Esophagus (tissue), 2 donors: ENCODE data around the gene MDFIC2. TPM values are rescaled to one million over a fixed set of nuclear protein-coding genes. Genes with fewer than 3 reads are reported as not detected.
"Not testable (repeated sequence)": the region's sequence is repeated elsewhere in the genome, so short reads cannot be mapped to it uniquely, and the experiment has no call there.

Experiments used
- H3K27ac ChIP-seq, 2 donors: one replicate each; pipeline ENCODE4 v1.5.1; 2013; ENCODE audit warnings: low read depth in 2 of 2, mild to moderate bottlenecking in 2 of 2, inconsistent platforms in 1 of 2, low read length in 1 of 2, moderate library complexity in 1 of 2
- H3K27me3 ChIP-seq, 2 donors: one replicate each; pipeline ENCODE4 v1.6.1; 2013; ENCODE audit warnings: low read length in 2 of 2, control low read depth in 1 of 2, mild to moderate bottlenecking in 1 of 2; ENCODE audit not compliant: insufficient read depth in 2 of 2, control insufficient read depth in 1 of 2
- H3K36me3 ChIP-seq, 2 donors: one replicate each; pipeline ENCODE4 v1.6.1; 2013; ENCODE audit warnings: low read length in 1 of 2; ENCODE audit not compliant: control insufficient read depth in 2 of 2, insufficient read depth in 2 of 2
- H3K4me1 ChIP-seq, 2 donors: one replicate each; pipeline ENCODE4 v1.6.1; 2013; ENCODE audit warnings: low read length in 1 of 2; ENCODE audit not compliant: control insufficient read depth in 2 of 2, insufficient read depth in 2 of 2
- H3K4me3 ChIP-seq, 2 donors: one replicate each; pipeline ENCODE4 v1.5.1; 2013; ENCODE audit warnings: low read length in 2 of 2, mild to moderate bottlenecking in 2 of 2, low read depth in 1 of 2, moderate library complexity in 1 of 2
- H3K9me3 ChIP-seq, 2 donors: one replicate each; pipeline ENCODE4 v1.6.1; 2013; ENCODE audit warnings: mild to moderate bottlenecking in 2 of 2, low read depth in 1 of 2, low read length in 1 of 2, moderate library complexity in 1 of 2; ENCODE audit not compliant: control insufficient read depth in 2 of 2, insufficient read depth in 1 of 2
- WGBS, 2 donors: extraction: QIAGEN DNeasy Blood & Tissue Kit; methylation state at CpG; one replicate each; pipeline ENCODE4 v1.1.7; 2013; 5-methylcytosine and 5-hydroxymethylcytosine counted together
- polyA plus RNA-seq, 2 donors: library from polyadenylated mRNA; stranded (reverse); fragments of 200-250 nt; gene quantifications; one replicate each; pipeline ENCODE4 v1.2.3, GENCODE V29; 2013
- donor health status: healthy with polysubstance abuse.
- donor health status: Bipolar disorder and iron deficiency.

Gene MDFIC2
- polyA plus RNA-seq, 2 donors, result not detected

- Histone ChIP-seq H3K36me3 (no peaks in the 10 kb centered on the region), H3K27ac (no peak overlapping the region), H3K27me3 (no peaks in the 10 kb centered on the region), H3K9me3 (no peaks in the 10 kb centered on the region), H3K4me1 (no peaks in the 10 kb centered on the region), H3K4me3 (no peak overlapping the region)
- 62 to 76% methylated on average over 3 of the region's 3 CpGs for WGBS, 2 donors
Measured at GRCh38 chr3:70309591-70309990, 2.8 kb downstream of the MDFIC2 start.

GRCh38 chr3:70308760-70309159 lies 3.7 kb downstream of the MDFIC2 start:
- Histone ChIP-seq H3K27ac (no peak overlapping the region), H3K4me1 (no peaks in the 10 kb centered on the region), H3K36me3 (no peaks in the 10 kb centered on the region), H3K9me3 (no peaks in the 10 kb centered on the region), H3K4me3 (no peak overlapping the region), H3K27me3 (no peaks in the 10 kb centered on the region)
- WGBS, 2 donors, result 47 to 53% methylated on average over 3 of the region's 3 CpGs

DNA sequence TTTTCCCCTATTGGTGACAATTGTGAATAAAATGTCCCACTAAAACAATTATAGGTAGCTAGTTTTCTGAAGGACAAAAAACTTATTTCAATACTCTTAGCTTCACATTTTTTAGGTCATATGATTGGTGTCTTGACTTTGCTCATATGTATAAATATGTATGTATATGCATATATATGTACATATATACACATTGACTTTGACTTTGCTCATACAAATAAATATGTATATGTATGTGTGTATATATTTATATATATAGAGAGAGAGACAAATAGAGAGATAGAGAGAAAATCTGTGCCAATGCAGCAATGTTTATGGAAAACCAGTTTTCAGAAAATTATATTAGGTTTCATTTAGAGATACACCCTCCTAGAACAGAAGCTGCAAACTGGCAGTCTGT lies 5.7 kb downstream of the MDFIC2 start:
- Histone ChIP-seq H3K9me3 (no peaks in the 10 kb centered on the region), H3K36me3 (no peaks in the 10 kb centered on the region), H3K27me3 (no peaks in the 10 kb centered on the region), H3K4me1 (no peaks in the 10 kb centered on the region), H3K27ac (no peak overlapping the region), H3K4me3 (no peak overlapping the region)

DNA sequence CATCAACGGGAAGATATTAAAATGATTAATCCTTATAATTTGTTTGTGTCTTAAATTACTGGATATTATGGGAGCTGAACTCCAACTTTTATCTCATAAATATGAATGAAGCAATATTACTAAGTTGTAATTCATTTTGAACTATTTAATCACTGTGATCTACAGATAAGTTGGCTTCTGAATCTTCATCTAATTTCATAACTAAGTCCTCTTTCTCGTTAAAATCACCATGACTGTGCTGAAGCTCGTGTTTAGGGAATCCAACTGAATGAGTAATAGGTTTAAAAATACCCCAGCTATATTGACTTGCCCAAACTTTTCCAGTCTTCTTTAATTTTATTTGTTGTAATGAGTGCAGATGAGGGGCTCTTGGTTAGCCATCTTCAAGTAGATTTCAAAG lies 14.1 kb downstream of the MDFIC2 start:
- WGBS, 2 donors, result 56 to 62% methylated on average over 3 of the region's 3 CpGs
- Histone ChIP-seq H3K36me3 (no peaks in the 10 kb centered on the region), H3K27ac (no peak overlapping the region), H3K9me3 (no peaks in the 10 kb centered on the region), H3K4me1 (no peaks in the 10 kb centered on the region), H3K27me3 (no peaks in the 10 kb centered on the region), H3K4me3 (no peak overlapping the region)

DNA sequence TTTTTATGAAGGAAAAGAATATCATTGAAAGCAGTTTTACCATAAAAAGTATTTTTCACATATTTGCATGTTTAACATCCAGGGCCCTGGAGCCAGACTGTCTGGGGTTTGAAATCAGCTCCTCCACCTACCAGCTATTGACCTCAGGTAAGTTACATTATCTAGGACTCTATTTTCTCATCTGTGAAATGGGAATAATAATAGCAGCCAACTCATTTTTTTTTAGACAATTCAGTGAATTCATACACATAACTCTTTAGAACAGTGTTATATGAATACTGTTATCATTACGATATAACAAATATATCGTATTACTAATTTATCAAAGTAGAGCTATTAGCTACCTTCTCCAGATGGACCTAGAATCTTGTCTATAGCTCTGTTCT lies 21.3 kb downstream of the MDFIC2 start:
- Histone ChIP-seq H3K36me3 (no peaks in the 10 kb centered on the region), H3K4me3 (no peak overlapping the region), H3K4me1 (no peaks in the 10 kb centered on the region), H3K27me3 (no peaks in the 10 kb centered on the region), H3K9me3 (no peaks in the 10 kb centered on the region), H3K27ac (no peak overlapping the region)
- 96 to 99% methylated on average over 2 of the region's 2 CpGs for WGBS, 2 donors

- H3K27me3 ChIP-seq, H3K4me1 ChIP-seq, H3K36me3 ChIP-seq, H3K9me3 ChIP-seq, H3K27ac ChIP-seq, H3K4me3 ChIP-seq: not testable (repeated sequence)
- 91 to 94% methylated on average over 32 of the region's 32 CpGs for WGBS, 2 donors
Measured at GRCh38 chr3:70290431-70291096, 21.9 kb downstream of the MDFIC2 start.

- 72 to 81% methylated on average over 2 of the region's 2 CpGs for WGBS, 2 donors
- Histone ChIP-seq H3K4me3 (no peak overlapping the region), H3K4me1 (no peaks in the 10 kb centered on the region), H3K27me3 (no peaks in the 10 kb centered on the region), H3K9me3 (no peaks in the 10 kb centered on the region), H3K36me3 (no peaks in the 10 kb centered on the region), H3K27ac (no peak overlapping the region)
Measured at GRCh38 chr3:70281663-70282062, 30.8 kb downstream of the MDFIC2 start.

DNA sequence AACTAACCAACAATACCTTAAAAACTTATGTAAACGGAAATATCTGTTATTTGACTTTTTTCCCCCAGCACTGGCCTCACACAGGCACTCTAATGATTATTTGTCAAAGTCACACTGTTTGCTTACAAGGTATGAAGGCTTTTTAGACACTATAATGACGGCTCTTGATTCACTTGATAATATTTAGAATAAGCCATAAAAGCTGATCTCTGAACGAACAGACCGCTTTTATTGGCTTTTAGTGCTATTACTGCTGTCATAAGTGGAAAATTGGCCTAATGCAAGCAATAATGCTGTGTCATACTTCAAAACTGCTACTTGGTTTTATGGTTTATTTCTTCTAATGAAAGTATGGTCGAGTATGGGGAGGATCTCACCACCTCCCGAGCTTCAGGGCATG lies 35.1 kb downstream of the MDFIC2 start:
- Histone ChIP-seq H3K27ac (no peak overlapping the region), H3K36me3 (no peaks in the 10 kb centered on the region), H3K4me1 (no peaks in the 10 kb centered on the region), H3K4me3 (no peak overlapping the region), H3K27me3 (no peaks in the 10 kb centered on the region), H3K9me3 (no peaks in the 10 kb centered on the region)
- WGBS, 2 donors, result 47 to 59% methylated on average over 6 of the region's 6 CpGs

- Histone ChIP-seq H3K4me3 (no peak overlapping the region), H3K36me3 (no peaks in the 10 kb centered on the region), H3K27ac (no peak overlapping the region), H3K9me3 (no peaks in the 10 kb centered on the region), H3K4me1 (no peaks in the 10 kb centered on the region), H3K27me3 (no peaks in the 10 kb centered on the region)
- 50 to 64% methylated on average over 4 of the region's 4 CpGs for WGBS, 2 donors
Measured at GRCh38 chr3:70276901-70277300, 35.5 kb downstream of the MDFIC2 start.

DNA sequence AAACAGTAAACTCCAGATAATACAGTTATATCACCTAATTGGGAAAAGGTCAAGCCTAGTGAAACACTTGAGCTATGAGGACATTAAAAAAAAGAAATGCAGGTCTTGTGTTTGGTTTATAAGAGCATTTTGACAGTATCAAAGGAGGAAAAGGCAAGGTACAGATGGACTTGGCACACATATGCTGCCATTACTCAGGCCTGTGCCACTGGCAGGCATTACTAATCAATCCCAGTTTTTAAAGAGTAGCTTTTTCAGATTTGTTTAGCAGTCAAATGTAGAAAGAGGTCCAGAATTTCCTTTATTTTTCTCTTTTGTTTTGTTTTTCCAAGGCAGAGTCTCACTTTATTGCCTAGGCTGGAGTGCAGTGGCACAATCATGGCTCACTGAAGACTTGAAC lies 38.9 kb downstream of the MDFIC2 start:
- H3K27ac ChIP-seq, result no peak overlapping the region
- H3K27me3 ChIP-seq, result no peaks in the 10 kb centered on the region
- no peak overlapping the region for H3K4me3 ChIP-seq
- no peaks in the 10 kb centered on the region for H3K36me3 ChIP-seq
- H3K4me1 ChIP-seq, result no peaks in the 10 kb centered on the region
- no peaks in the 10 kb centered on the region for H3K9me3 ChIP-seq
